HCT116 (cell line): Measurements from ENCODE around the gene ST7. TPM values are rescaled to one million over a fixed set of nuclear protein-coding genes. Genes with fewer than 3 reads are reported as not detected.

Experiments used
- ATAC-seq: fragments of 200-7000 bp; cut with Tn5 transposase; 2 replicates; pipeline ENCODE4 v1.9.1; 2020; ENCODE audit warnings: mild to moderate bottlenecking, moderate library complexity
- BruUV-seq: library from RNA; stranded (reverse); fragments of 400-500 nt; replicated peaks from 2 replicates; lab custom pipeline; 2021; lab: Mats Ljungman, UMichigan
- CTCF ChIA-PET: fragments of 300-600 bp; sonication (Branson Sonifier 250); formaldehyde crosslinking; loops from one replicate; lab custom pipeline; 2021; ENCODE audit warnings: antibody characterized with exemption; lab: Charles Lee
- POLR2A ChIA-PET: fragments of 300-600, 350-600 bp; sonication (Branson Sonifier 250); formaldehyde crosslinking; loops from one replicate; lab custom pipeline; 2021; ENCODE audit warnings: antibody characterized with exemption; lab: Charles Lee
- RAD21 ChIA-PET, 2 experiments: fragments of 300-600 bp; sonication (Branson Sonifier 250); formaldehyde crosslinking; loops; one replicate each; lab custom pipeline; 2023; ENCODE audit warnings: low total read pairs in 2 of 2; ENCODE audit not compliant: uncharacterized antibody in 2 of 2, unreplicated experiment in 2 of 2, low non-redundant PET in 1 of 2; lab: Charles Lee
- DNase-seq: peaks from one replicate; pipeline ENCODE4 v3.0.0-alpha.2; 2010; ENCODE audit warnings: low read depth, low spot score
- H2AFZ ChIP-seq: fragments of 200-600 bp; shearing (Covaris generic), sonication (generic); 2 replicates; pipeline ENCODE4 v1.6.1; 2017; ENCODE audit warnings: low read depth, mixed run types, mixed read lengths, antibody characterized with exemption, low read length; ENCODE audit not compliant: poor library complexity, severe bottlenecking
- H3K27ac ChIP-seq: 2 replicates; pipeline ENCODE4 v1.5.1; 2012; ENCODE audit warnings: low read depth, low read length
- H3K27me3 ChIP-seq: fragments of 200-600 bp; sonication (generic); 2 replicates; pipeline ENCODE4 v1.6.1; 2016; ENCODE audit warnings: mixed run types, low read length, mixed read lengths; ENCODE audit not compliant: insufficient read depth
- H3K36me3 ChIP-seq, 2 experiments: fragments of 200-500 bp in 1 of 2; fragments of 200-600 bp in 1 of 2; sonication (Bioruptor generic) in 1 of 2; sonication (generic) in 1 of 2; 2 replicates each; pipeline versions ENCODE4 v1.5.1 to v1.6.1; 2014 to 2016; ENCODE audit warnings: low read length in 2 of 2, inconsistent platforms in 1 of 2, mixed read lengths in 1 of 2, mixed run types in 1 of 2; ENCODE audit not compliant: insufficient read depth in 2 of 2, control insufficient read depth in 1 of 2
- H3K4me1 ChIP-seq, 2 experiments: fragments of 200-600 bp in 1 of 2; sonication (generic) in 1 of 2; 2 replicates each; pipeline versions ENCODE4 v1.5.1 to v1.6.1; 2012 to 2017; ENCODE audit warnings: low read length in 2 of 2, inconsistent platforms in 1 of 2, mild to moderate bottlenecking in 1 of 2, mixed read lengths in 1 of 2, mixed run types in 1 of 2, moderate library complexity in 1 of 2; ENCODE audit not compliant: insufficient read depth in 2 of 2, control insufficient read depth in 1 of 2
- H3K4me2 ChIP-seq: fragments of 200-600 bp; sonication (generic); 2 replicates; pipeline ENCODE4 v1.6.1; 2017; ENCODE audit warnings: mixed run types, low read length, mixed read lengths
- H3K4me3 ChIP-seq, 2 experiments: fragments of 200-600 bp in 1 of 2; sonication (generic) in 1 of 2; replicated peaks in 1 of 2; 2 replicates each; pipeline ENCODE4 v1.5.1; 2011 to 2016; ENCODE audit warnings: low read length in 2 of 2, control low read depth in 1 of 2, low read depth in 1 of 2, mild to moderate bottlenecking in 1 of 2, mixed read lengths in 1 of 2, mixed run types in 1 of 2
- H3K79me2 ChIP-seq: fragments of 200-600 bp; sonication (generic); 2 replicates; pipeline ENCODE4 v1.6.1; 2017; ENCODE audit warnings: mild to moderate bottlenecking, mixed run types, low read length, moderate library complexity, mixed read lengths; ENCODE audit not compliant: insufficient read depth
- H3K9ac ChIP-seq: fragments of 200-600 bp; sonication (generic); 2 replicates; pipeline ENCODE4 v1.6.1; 2016; ENCODE audit warnings: low read length, mixed read lengths
- H3K9me2 ChIP-seq: fragments of 200-600 bp; sonication (generic), shearing (Covaris generic); 2 replicates; pipeline ENCODE4 v1.6.1; 2017; ENCODE audit warnings: mixed run types, mild to moderate bottlenecking, moderate library complexity; ENCODE audit not compliant: insufficient read depth
- H3K9me3 ChIP-seq, 2 experiments: fragments of 200-500 bp in 1 of 2; fragments of 200-600 bp in 1 of 2; sonication (Bioruptor generic) in 1 of 2; sonication (generic) in 1 of 2; 2 replicates each; pipeline ENCODE4 v1.6.1; 2014 to 2017; ENCODE audit warnings: low read length in 2 of 2, mixed read lengths in 2 of 2, inconsistent platforms in 1 of 2, low read depth in 1 of 2, mild to moderate bottlenecking in 1 of 2, mixed run types in 1 of 2, moderate library complexity in 1 of 2; ENCODE audit not compliant: control insufficient read depth in 1 of 2, insufficient read depth in 1 of 2
- H4K20me1 ChIP-seq: fragments of 200-600 bp; sonication (generic), shearing (Covaris generic); 2 replicates; pipeline ENCODE4 v1.6.1; 2017; ENCODE audit warnings: mixed run types, mild to moderate bottlenecking, moderate library complexity; ENCODE audit not compliant: insufficient read depth
- ATF3 ChIP-seq: IDR thresholded peaks from 2 replicates; pipeline ENCODE4 v1.6.1; 2012
- CBX3 ChIP-seq: IDR thresholded peaks from 2 replicates; pipeline ENCODE4 v1.6.1; 2012; ENCODE audit warnings: low read depth
- CEBPB ChIP-seq: IDR thresholded peaks from 2 replicates; pipeline ENCODE4 v1.6.1; 2012; ENCODE audit warnings: low read depth
- EGR1 ChIP-seq: IDR thresholded peaks from 2 replicates; pipeline ENCODE4 v1.6.1; 2012; ENCODE audit warnings: low read depth
- ELF1 ChIP-seq: IDR thresholded peaks from 2 replicates; pipeline ENCODE4 v1.6.1; 2012; ENCODE audit warnings: low read depth, borderline replicate concordance
- EZH2 ChIP-seq: fragments of 200-600 bp; sonication (generic); IDR thresholded peaks from 2 replicates; pipeline ENCODE4 v1.6.1; 2017; ENCODE audit warnings: antibody characterized with exemption, mixed run types
- EZH2phosphoT487 ChIP-seq: fragments of 200-600 bp; IDR thresholded peaks from 2 replicates; pipeline ENCODE4 v1.6.1; 2018; ENCODE audit warnings: antibody characterized with exemption, borderline replicate concordance
- FOSL1 ChIP-seq: IDR thresholded peaks from 2 replicates; pipeline ENCODE4 v1.6.1; 2012; ENCODE audit warnings: low read depth
- MAX ChIP-seq: IDR thresholded peaks from 2 replicates; pipeline ENCODE4 v1.6.1; 2012
- POLR2AphosphoS5 ChIP-seq: IDR thresholded peaks from 2 replicates; pipeline ENCODE4 v1.6.1; 2011; ENCODE audit warnings: mild to moderate bottlenecking, low read depth, low read length, moderate library complexity
- RAD21 ChIP-seq: IDR thresholded peaks from 2 replicates; pipeline ENCODE4 v1.6.1; 2012; ENCODE audit warnings: low read depth, mild to moderate bottlenecking
- SIN3A ChIP-seq: IDR thresholded peaks from 2 replicates; pipeline ENCODE4 v1.6.1; 2012; ENCODE audit warnings: low read depth
- SP1 ChIP-seq: IDR thresholded peaks from 2 replicates; pipeline ENCODE4 v1.6.1; 2012; ENCODE audit warnings: low read depth
- SRF ChIP-seq: IDR thresholded peaks from 2 replicates; pipeline ENCODE4 v1.6.1; 2012; ENCODE audit warnings: low read depth
- YY1 ChIP-seq: IDR thresholded peaks from 2 replicates; pipeline ENCODE4 v1.6.1; 2011; ENCODE audit warnings: low read length, low read depth, moderate library complexity, mild to moderate bottlenecking; ENCODE audit not compliant: insufficient replicate concordance; ENCODE audit errors: extremely low read depth
- ZBTB33 ChIP-seq: IDR thresholded peaks from 2 replicates; pipeline ENCODE4 v1.6.1; 2011; ENCODE audit warnings: mild to moderate bottlenecking, low read length, moderate library complexity; ENCODE audit not compliant: insufficient replicate concordance; ENCODE audit errors: extremely low read depth
- ZFX ChIP-seq: fragments of 450-650 bp; IDR thresholded peaks from 2 replicates; pipeline ENCODE4 v1.6.1; 2017
- ZNF274 ChIP-seq: fragments of 200-500 bp; sonication (Bioruptor generic); IDR thresholded peaks from 2 replicates; pipeline ENCODE4 v1.6.1; 2014; ENCODE audit warnings: mild to moderate bottlenecking, low read depth, low read length, inconsistent platforms
- intact Hi-C: fragments of 100-400 bp; cut with micrococcal nuclease; formaldehyde crosslinking; loops from 2 replicates; pipeline ENCODE4 v1.10.0; 2022
- total RNA-seq: library from RNA; stranded (reverse); gene quantifications from one replicate; pipeline ENCODE4 v1.2.1, GENCODE V29; 2021; ENCODE audit not compliant: unreplicated experiment

Gene ST7
- total RNA-seq, 1 experiment from 2014 or later: 12.6 TPM

GRCh38 chr7:116912269-116912909 lies 40.9 kb upstream of the ST7 start:
- Histone ChIP-seq H3K36me3 (peaks cover 32 to 45% of the 10 kb centered on the region in 2 experiments), H3K9ac (no peak overlapping the region), H3K27me3 (no peaks in the 10 kb centered on the region), H3K79me2 (peaks cover 14% of the 10 kb centered on the region), H2AFZ (no peak overlapping the region), H3K4me3 (no peak overlapping the region), H3K4me1 (no peaks in the 10 kb centered on the region), H4K20me1 (no peaks in the 10 kb centered on the region), H3K9me3 (no peaks in the 10 kb centered on the region), H3K27ac (no peak overlapping the region), H3K4me2 (no peak overlapping the region), H3K9me2 (no peaks in the 10 kb centered on the region)
- TF ChIP-seq FOSL1 (no peak), EGR1 (no peak), ZFX (no peak), ATF3 (no peak), ELF1 (no peak), POLR2AphosphoS5 (no peak), EZH2 (no peak), YY1 (no peak), SRF (no peak), SP1 (no peak), ZNF274 (no peak), SIN3A (no peak)
- ChIA-PET RAD21 (no interaction called here), CTCF (no interaction called here), POLR2A (no interaction called here)
- BruUV-seq: no TSS peak
- DNase-seq (no peak), ATAC-seq (no peak)
- intact Hi-C loops: no loop called here

- no peak for ATAC-seq
- H3K9ac ChIP-seq: no peak overlapping the region
- H3K27ac ChIP-seq: no peak overlapping the region
- peaks cover 15 to 38% of the 10 kb centered on the region in 2 experiments for H3K36me3 ChIP-seq
- H3K4me1 ChIP-seq: no peaks in the 10 kb centered on the region
- H4K20me1 ChIP-seq: 0 out of 2 replicates have a peak, but pooled peaks cover 3% of the 10 kb centered on the region
- H3K9me3 ChIP-seq: no peaks in the 10 kb centered on the region
- no peaks in the 10 kb centered on the region for H3K79me2 ChIP-seq
- ChIA-PET RAD21 (no interaction called here), CTCF (interaction anchor here (0.9 to 2.4 kb wide), 2 partner anchors 9 to 12 kb away, joined by 3 to 8 read pairs; no protein-coding TSS in a partner anchor), POLR2A (no interaction called here)
- intact Hi-C loops: no loop called here
- no TSS peak for BruUV-seq
- H3K9me2 ChIP-seq: no peaks in the 10 kb centered on the region
- DNase-seq: no peak
- H2AFZ ChIP-seq: no peak overlapping the region
- no peaks in the 10 kb centered on the region for H3K27me3 ChIP-seq
- H3K4me3 ChIP-seq: no peak overlapping the region
- H3K4me2 ChIP-seq: no peak overlapping the region
- no peak for TF ChIP-seq MAX
- no peak for TF ChIP-seq ZNF274
- TF ChIP-seq SRF: no peak
- TF ChIP-seq POLR2AphosphoS5: no peak
- no peak for TF ChIP-seq SP1
- no peak for TF ChIP-seq ZBTB33
- TF ChIP-seq CBX3: no peak
- TF ChIP-seq EZH2phosphoT487: no peak
- no peak for TF ChIP-seq RAD21
- TF ChIP-seq ELF1: no peak
- TF ChIP-seq EZH2: no peak
- no peak for TF ChIP-seq CEBPB
- no peak for TF ChIP-seq YY1
Measured at GRCh38 chr7:116918704-116919103, 34.6 kb upstream of the ST7 start.
